H1 (cell line): ENCODE results near the gene NPSR1. TPM values are rescaled to one million over a fixed set of nuclear protein-coding genes. Genes with fewer than 3 reads are reported as not detected.

Experiments
- CTCF ChIA-PET: fragments of 300-600 bp; sonication (Branson Sonifier 250); formaldehyde crosslinking; loops from one replicate; lab custom pipeline; 2021; ENCODE audit not compliant: partially characterized antibody; lab: Charles Lee
- POLR2A ChIA-PET: fragments of 300-600 bp; sonication (Branson Sonifier 250); formaldehyde crosslinking; loops from one replicate; lab custom pipeline; 2021; ENCODE audit warnings: inconsistent platforms; ENCODE audit not compliant: partially characterized antibody; lab: Charles Lee
- DNase-seq, 2 experiments: peaks; one replicate each; pipeline versions ENCODE4 v3.0.0 to v3.0.0-alpha.2; 2010 to 2022; ENCODE audit warnings: low spot score in 2 of 2, low read depth in 1 of 2, mixed read lengths in 1 of 2
- FAIRE-seq: peaks from 2 replicates; lab custom pipeline; 2011; peaks lifted over from hg19 to GRCh38; lab: Jason Lieb, UNC
- H2AFZ ChIP-seq: 2 replicates; pipeline ENCODE4 v1.8.1; 2012; ENCODE audit warnings: low read length, inconsistent platforms
- H2AK5ac ChIP-seq: 2 replicates; pipeline ENCODE4 v1.6.1; 2013; ENCODE audit warnings: low read depth, low read length
- H2BK120ac ChIP-seq: replicated peaks from 2 replicates; pipeline ENCODE3; 2013; ENCODE audit warnings: low read depth, low read length, inconsistent platforms
- H2BK12ac ChIP-seq: 2 replicates; pipeline ENCODE4 v1.6.1; 2013; ENCODE audit warnings: low read depth, low read length
- H2BK15ac ChIP-seq: 2 replicates; pipeline ENCODE4 v1.6.1; 2013; ENCODE audit warnings: low read length
- H2BK20ac ChIP-seq: 2 replicates; pipeline ENCODE4 v1.6.1; 2013; ENCODE audit warnings: low read length
- H2BK5ac ChIP-seq: 2 replicates; pipeline ENCODE4 v1.6.1; 2013; ENCODE audit warnings: low read depth, low read length
- H3K14ac ChIP-seq: 2 replicates; pipeline ENCODE4 v1.6.1; 2013; ENCODE audit warnings: inconsistent platforms; ENCODE audit not compliant: insufficient read length
- H3K18ac ChIP-seq: 2 replicates; pipeline ENCODE4 v1.6.1; 2013; ENCODE audit warnings: low read length; ENCODE audit errors: extremely low read depth
- H3K23ac ChIP-seq: 2 replicates; pipeline ENCODE4 v1.6.1; 2013; ENCODE audit warnings: inconsistent platforms; ENCODE audit not compliant: insufficient read length
- H3K23me2 ChIP-seq: 2 replicates; pipeline ENCODE4 v1.6.1; 2013; ENCODE audit warnings: low read depth, low read length
- H3K27ac ChIP-seq: 2 replicates; pipeline ENCODE4 v1.6.1; 2011; ENCODE audit warnings: low read depth, low read length, inconsistent platforms
- H3K27me3 ChIP-seq, 4 experiments: replicated peaks in 1 of 4; 1 replicate in 1 of 4; 2 replicates in 3 of 4; pipeline versions ENCODE4 v1.6.1 to v1.8.1; 2011 to 2013; ENCODE audit warnings: low read length in 3 of 4, mild to moderate bottlenecking in 3 of 4, inconsistent platforms in 2 of 4, mixed read lengths in 2 of 4, moderate library complexity in 1 of 4; ENCODE audit not compliant: control insufficient read depth in 3 of 4, insufficient read depth in 3 of 4; ENCODE audit errors: extremely low read depth in 1 of 4
- H3K36me3 ChIP-seq, 4 experiments: 2 replicates each; pipeline versions ENCODE4 v1.6.1 to v1.8.1; 2011 to 2013; ENCODE audit warnings: mild to moderate bottlenecking in 4 of 4, low read length in 3 of 4, moderate library complexity in 2 of 4, control low read depth in 1 of 4, inconsistent platforms in 1 of 4; ENCODE audit not compliant: insufficient read depth in 4 of 4, control insufficient read depth in 2 of 4
- H3K4ac ChIP-seq: replicated peaks from 2 replicates; pipeline ENCODE3; 2013; ENCODE audit warnings: low read length, low read depth, mixed read lengths, inconsistent platforms; ENCODE audit not compliant: insufficient read length
- H3K4me1 ChIP-seq, 4 experiments: replicated peaks in 1 of 4; 1 replicate in 1 of 4; 2 replicates in 3 of 4; pipeline versions ENCODE4 v1.6.1 to v1.8.1; 2011 to 2013; ENCODE audit warnings: low read length in 3 of 4, inconsistent platforms in 2 of 4, mixed read lengths in 1 of 4; ENCODE audit not compliant: insufficient read depth in 4 of 4, control insufficient read depth in 3 of 4
- H3K4me2 ChIP-seq, 2 experiments: 2 replicates each; pipeline versions ENCODE4 v1.6.1 to v1.8.1; 2011 to 2013; ENCODE audit warnings: low read depth in 2 of 2, low read length in 2 of 2, control low read depth in 1 of 2, inconsistent platforms in 1 of 2, mild to moderate bottlenecking in 1 of 2; ENCODE audit not compliant: insufficient read depth in 1 of 2
- H3K4me3 ChIP-seq, 4 experiments: fragments of 200-600, 300-600 bp in 1 of 4; sonication (generic), shearing (Covaris generic), sonication (Bioruptor Twin) in 1 of 4; 2 replicates each; pipeline versions ENCODE4 v1.5.1 to v1.8.1; 2011 to 2016; ENCODE audit warnings: low read length in 4 of 4, low read depth in 3 of 4, control low read depth in 2 of 4, inconsistent platforms in 2 of 4, mild to moderate bottlenecking in 2 of 4, mixed read lengths in 1 of 4, moderate library complexity in 1 of 4; ENCODE audit not compliant: insufficient read depth in 2 of 4; ENCODE audit errors: extremely low read depth in 1 of 4
- H3K56ac ChIP-seq: replicated peaks from 2 replicates; pipeline ENCODE3; 2013; ENCODE audit warnings: low read depth, mild to moderate bottlenecking, mixed read lengths, low read length, inconsistent platforms; ENCODE audit not compliant: insufficient read length
- H3K79me1 ChIP-seq: 2 replicates; pipeline ENCODE4 v1.6.1; 2013; ENCODE audit warnings: low read depth, low read length, control low read depth
- H3K79me2 ChIP-seq, 2 experiments: 2 replicates each; pipeline versions ENCODE4 v1.6.1 to v1.8.1; 2012 to 2013; ENCODE audit warnings: low read length in 2 of 2, mild to moderate bottlenecking in 2 of 2, inconsistent platforms in 1 of 2; ENCODE audit not compliant: insufficient read depth in 2 of 2, control insufficient read depth in 1 of 2
- H3K9ac ChIP-seq, 4 experiments: replicated peaks in 1 of 4; 1 replicate in 1 of 4; 2 replicates in 3 of 4; pipeline versions ENCODE4 v1.6.1 to v1.8.1; 2011 to 2013; ENCODE audit warnings: low read depth in 3 of 4, low read length in 3 of 4, control low read depth in 2 of 4, mild to moderate bottlenecking in 2 of 4, moderate library complexity in 2 of 4, inconsistent platforms in 1 of 4; ENCODE audit errors: extremely low read depth in 1 of 4
- H3K9me3 ChIP-seq, 2 experiments: 2 replicates each; pipeline versions ENCODE4 v1.6.1 to v1.8.1; 2012 to 2013; ENCODE audit warnings: mild to moderate bottlenecking in 2 of 2, moderate library complexity in 2 of 2, control low read depth in 1 of 2, inconsistent platforms in 1 of 2, low read depth in 1 of 2, low read length in 1 of 2, mixed read lengths in 1 of 2; ENCODE audit not compliant: insufficient read depth in 2 of 2
- H4K20me1 ChIP-seq, 2 experiments: replicated peaks in 1 of 2; 2 replicates each; pipeline versions ENCODE3 to v1.8.1; 2011 to 2013; ENCODE audit warnings: inconsistent platforms in 2 of 2, low read length in 2 of 2, mild to moderate bottlenecking in 1 of 2; ENCODE audit not compliant: insufficient read depth in 2 of 2, control insufficient read depth in 1 of 2
- H4K5ac ChIP-seq: 2 replicates; pipeline ENCODE4 v1.6.1; 2013; ENCODE audit warnings: low read length, low read depth, mixed read lengths, inconsistent platforms; ENCODE audit not compliant: insufficient read length
- H4K8ac ChIP-seq: 2 replicates; pipeline ENCODE4 v1.8.0; 2013; ENCODE audit warnings: mild to moderate bottlenecking, moderate library complexity, low read length, inconsistent platforms; ENCODE audit not compliant: insufficient read depth; ENCODE audit errors: extremely low read depth
- H4K91ac ChIP-seq: replicated peaks from 2 replicates; pipeline ENCODE3; 2013; ENCODE audit warnings: low read length, mixed read lengths, inconsistent platforms; ENCODE audit not compliant: insufficient read length
- BRCA1 ChIP-seq: IDR thresholded peaks from 2 replicates; pipeline ENCODE4 v1.6.1; 2012; ENCODE audit warnings: low read depth, low read length, improper control_type of control experiment
- CBX5 ChIP-seq: fragments of 300-800, 300-1000 bp; sonication (generic); IDR thresholded peaks from 2 replicates; pipeline ENCODE4 v1.7.1; 2016; ENCODE audit warnings: antibody characterized with exemption, low read length, low read depth
- EGR1 ChIP-seq: IDR thresholded peaks from 2 replicates; pipeline ENCODE4 v1.6.1; 2011; ENCODE audit warnings: low read depth, low read length, borderline replicate concordance
- EP300 ChIP-seq, 2 experiments: IDR thresholded peaks; 1 replicate in 1 of 2; 2 replicates in 1 of 2; pipeline ENCODE4 v1.6.1; 2011 to 2012; ENCODE audit warnings: low read depth in 2 of 2, low read length in 2 of 2, mild to moderate bottlenecking in 2 of 2, borderline replicate concordance in 1 of 2, inconsistent platforms in 1 of 2, moderate library complexity in 1 of 2
- MAFK ChIP-seq: IDR thresholded peaks from 2 replicates; pipeline ENCODE4 v1.6.1; 2012; ENCODE audit warnings: low read depth, mild to moderate bottlenecking, improper control_type of control experiment, low read length
- NRF1 ChIP-seq: IDR thresholded peaks from 2 replicates; pipeline ENCODE4 v1.6.1; 2011; ENCODE audit warnings: mild to moderate bottlenecking, low read depth, low read length, improper control_type of control experiment
- RAD21 ChIP-seq, 2 experiments: IDR thresholded peaks in 1 of 2; conservative IDR thresholded peaks in 1 of 2; 2 replicates each; pipeline ENCODE4 v1.6.1; 2011; ENCODE audit warnings: low read depth in 2 of 2, low read length in 2 of 2, improper control_type of control experiment in 1 of 2, inconsistent platforms in 1 of 2, mild to moderate bottlenecking in 1 of 2, moderate library complexity in 1 of 2
- SIN3A ChIP-seq, 2 experiments: IDR thresholded peaks in 1 of 2; conservative IDR thresholded peaks in 1 of 2; 2 replicates each; pipeline ENCODE4 v1.6.1; 2011 to 2012; ENCODE audit warnings: low read length in 2 of 2, improper control_type of control experiment in 1 of 2, low read depth in 1 of 2, mild to moderate bottlenecking in 1 of 2
- TCF12 ChIP-seq: IDR thresholded peaks from 2 replicates; pipeline ENCODE4 v1.6.1; 2011; ENCODE audit warnings: low read depth, mild to moderate bottlenecking, low read length
- polyA plus RNA-seq, 7 experiments: library from polyadenylated mRNA; depleted of rRNA in 3 of 7; stranded (reverse) in 5 of 7; unstranded in 2 of 7; fragments of >200 nt in 5 of 7; fragments of 200-250 nt in 2 of 7; gene quantifications; 1 replicate in 5 of 7; 2 replicates in 1 of 7; 4 replicates in 1 of 7; pipeline versions ENCODE4 v1.2.1 to v1.2.3, GENCODE V29; 2011 to 2013; ENCODE audit warnings: missing spikeins in 2 of 7, mixed read lengths in 2 of 7
- total RNA-seq: library from RNA; stranded (reverse); fragmentation: NEBNext Ultra II Directional; extraction: Animal tissue kit (Norgen Biotek cat#: 25700); gene quantifications from 2 replicates; pipeline ENCODE4 v1.2.1, GENCODE V29; 2021
- TF ChIP-seq, protein P1 (sequence below): IDR thresholded peaks from 2 replicates; pipeline ENCODE4 v1.6.1; 2012; ENCODE audit warnings: low read length, inconsistent platforms
- TF ChIP-seq, protein P2 (sequence below): IDR thresholded peaks from 2 replicates; pipeline ENCODE4 v1.6.1; 2012; ENCODE audit warnings: inconsistent platforms

Gene NPSR1
- total and polyA plus RNA-seq, 2 of the 8 experiments (the other 6 are each of a cell fraction or from before 2014, with no cell fraction given) = not detected

DNA sequence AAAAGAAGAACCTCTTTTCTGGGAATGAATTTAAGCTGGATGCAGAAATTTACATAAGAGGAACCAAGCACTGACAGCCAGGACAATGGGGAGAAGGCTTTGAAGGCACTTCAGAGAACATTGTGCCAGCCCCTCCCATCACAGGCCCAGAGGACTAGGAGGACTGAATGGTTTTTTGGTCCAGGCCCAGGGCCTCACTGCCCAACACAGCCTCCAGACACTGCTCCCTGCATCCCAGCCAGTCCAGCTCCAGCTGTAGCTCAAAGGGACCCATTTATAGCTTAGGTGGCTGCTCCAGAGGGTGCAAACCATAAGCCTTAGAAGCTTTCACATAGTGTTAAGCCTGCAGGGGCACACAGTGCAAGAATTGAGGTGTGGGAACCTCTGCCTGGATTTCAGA, 237.2 kb downstream of the NPSR1 start:
- Histone ChIP-seq H3K23me2 (no peaks in the 10 kb centered on the region), H4K91ac (no peak overlapping the region), H3K27ac (no peak overlapping the region), H3K4me3 (no peak overlapping the region), H3K23ac (no peak overlapping the region), H3K27me3 (no peaks in the 10 kb centered on the region), H3K18ac (no peak overlapping the region), H2BK5ac (no peak overlapping the region), H3K9ac (no peak overlapping the region), H2BK15ac (no peak overlapping the region), H3K79me2 (no peaks in the 10 kb centered on the region), H3K79me1 (no peaks in the 10 kb centered on the region), H4K5ac (no peak overlapping the region), H3K36me3 (peaks cover 0 to 3% (median 0%) of the 10 kb centered on the region in 4 experiments; a peak in 1 of 8 replicates), H2AK5ac (no peak overlapping the region), H3K14ac (no peak overlapping the region), H3K4ac (no peak overlapping the region), H4K20me1 (no peaks in the 10 kb centered on the region), H3K9me3 (peaks cover 21 to 25% of the 10 kb centered on the region in 2 experiments), H3K4me1 (no peaks in the 10 kb centered on the region), H3K4me2 (no peak overlapping the region), H2BK12ac (no peak overlapping the region), H2BK120ac (no peak overlapping the region), H2BK20ac (no peak overlapping the region), H3K56ac (no peak overlapping the region), H2AFZ (no peak overlapping the region), H4K8ac (no peak overlapping the region)
- FAIRE-seq (no peak), DNase-seq (no peak)
- ChIA-PET POLR2A (no interaction called here), CTCF (interaction anchor here (0.5 kb wide), 1 partner anchor 469 kb away, joined by 4 read pairs; no protein-coding TSS in a partner anchor)
- TF ChIP-seq EGR1 = no peak
- TF ChIP-seq, protein P1, sequence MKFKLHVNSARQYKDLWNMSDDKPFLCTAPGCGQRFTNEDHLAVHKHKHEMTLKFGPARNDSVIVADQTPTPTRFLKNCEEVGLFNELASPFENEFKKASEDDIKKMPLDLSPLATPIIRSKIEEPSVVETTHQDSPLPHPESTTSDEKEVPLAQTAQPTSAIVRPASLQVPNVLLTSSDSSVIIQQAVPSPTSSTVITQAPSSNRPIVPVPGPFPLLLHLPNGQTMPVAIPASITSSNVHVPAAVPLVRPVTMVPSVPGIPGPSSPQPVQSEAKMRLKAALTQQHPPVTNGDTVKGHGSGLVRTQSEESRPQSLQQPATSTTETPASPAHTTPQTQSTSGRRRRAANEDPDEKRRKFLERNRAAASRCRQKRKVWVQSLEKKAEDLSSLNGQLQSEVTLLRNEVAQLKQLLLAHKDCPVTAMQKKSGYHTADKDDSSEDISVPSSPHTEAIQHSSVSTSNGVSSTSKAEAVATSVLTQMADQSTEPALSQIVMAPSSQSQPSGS = no peak
- no peak for TF ChIP-seq RAD21 (IDR thresholded peaks at IDR 0.05 in 1 of 2, conservative IDR thresholded peaks at IDR 0.05 in 1 of 2; ENCODE audit: low read depth in 2 of 2, low read length in 2 of 2)
- no peak for TF ChIP-seq TCF12
- no peak for TF ChIP-seq SIN3A (conservative IDR thresholded peaks at IDR 0.05 in 1 of 2, IDR thresholded peaks at IDR 0.05 in 1 of 2; ENCODE audit: low read depth in 1 of 2, low read length in 2 of 2)
- TF ChIP-seq, protein P2, sequence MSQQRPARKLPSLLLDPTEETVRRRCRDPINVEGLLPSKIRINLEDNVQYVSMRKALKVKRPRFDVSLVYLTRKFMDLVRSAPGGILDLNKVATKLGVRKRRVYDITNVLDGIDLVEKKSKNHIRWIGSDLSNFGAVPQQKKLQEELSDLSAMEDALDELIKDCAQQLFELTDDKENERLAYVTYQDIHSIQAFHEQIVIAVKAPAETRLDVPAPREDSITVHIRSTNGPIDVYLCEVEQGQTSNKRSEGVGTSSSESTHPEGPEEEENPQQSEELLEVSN = no peak
- TF ChIP-seq MAFK = no peak
- TF ChIP-seq CBX5 = no peak
- no peak for TF ChIP-seq BRCA1
- TF ChIP-seq NRF1 = no peak
- no peak for TF ChIP-seq EP300 (IDR thresholded peaks at IDR 0.05; ENCODE audit: borderline replicate concordance in 1 of 2, low read depth in 2 of 2, low read length in 2 of 2)
